Activated gamma-delta T cell treated with anti-CD3 and anti-CD28 coated beads, Interleukin-2, amount 50 U/mL, for 16 hours (primary cell): ENCODE data around the gene TAOK1.

Experiments
- DNase-seq: peaks from one replicate; pipeline ENCODE4 v3.0.0-alpha.2; 2020; ENCODE audit warnings: low read depth

TAOK1 gene

GRCh38 chr17:29571883-29572681 lies 181.9 kb downstream of the TAOK1 start:
- DNase-seq: no peak

- peak; percentile 52 for DNase-seq
Observed at GRCh38 chr17:29572691-29573557, 182.8 kb downstream of the TAOK1 start.

GRCh38 chr17:29573558-29573869 lies 183.4 kb downstream of the TAOK1 start:
- DNase-seq: no peak

- DNase-seq: no peak
Observed at GRCh38 chr17:29573871-29574731, 183.9 kb downstream of the TAOK1 start.

GRCh38 chr17:29574732-29575510 lies 184.8 kb downstream of the TAOK1 start:
- DNase-seq: no peak

- DNase-seq: no peak
Observed at GRCh38 chr17:29575511-29576213, 185.5 kb downstream of the TAOK1 start.

GRCh38 chr17:29576214-29577000 lies 186.2 kb downstream of the TAOK1 start:
- DNase-seq: no peak

- no peak for DNase-seq
Observed at GRCh38 chr17:29577001-29577370, 186.8 kb downstream of the TAOK1 start.

GRCh38 chr17:29577385-29578211 lies 187.4 kb downstream of the TAOK1 start:
- no peak for DNase-seq

GRCh38 chr17:29578626-29579485 lies 188.7 kb downstream of the TAOK1 start:
- no peak for DNase-seq

- DNase-seq: peak; percentile 86
Observed at GRCh38 chr17:29579866-29580771, 190.0 kb downstream of the TAOK1 start.

GRCh38 chr17:29581583-29582253 lies 191.6 kb downstream of the TAOK1 start:
- no peak for DNase-seq

GRCh38 chr17:29582254-29582765 lies 192.1 kb downstream of the TAOK1 start:
- DNase-seq: no peak

GRCh38 chr17:29582772-29583171 lies 192.6 kb downstream of the TAOK1 start:
- DNase-seq: no peak

GRCh38 chr17:29583324-29584248 lies 193.4 kb downstream of the TAOK1 start:
- DNase-seq: no peak
